ENCODE results near the gene POC1A.

POC1A gene

DNA sequence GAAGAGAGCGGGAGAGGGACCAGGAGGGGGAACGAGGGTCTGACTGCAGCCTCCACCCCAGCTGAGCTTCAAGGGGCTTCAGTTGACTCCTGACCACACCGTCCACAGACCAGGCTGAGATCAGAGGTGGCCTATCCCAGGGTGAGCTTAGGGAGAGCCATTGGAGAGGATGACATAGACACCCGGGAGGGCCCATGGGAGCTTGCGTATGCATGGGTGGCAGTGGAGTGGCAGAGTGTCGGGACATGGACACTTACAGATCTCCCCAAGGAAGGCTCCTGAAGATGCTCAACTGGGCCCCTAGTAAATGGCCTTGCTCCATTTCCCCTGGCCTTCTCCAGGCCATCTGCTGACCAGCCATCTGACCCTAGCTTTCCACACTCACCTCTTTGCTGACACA is 31.1 kb upstream of the POC1A start:
- ChIA-PET CTCF (interaction anchor here (1.2 kb wide), 1 partner anchor 12 kb away, joined by 3 read pairs; no protein-coding TSS in a partner anchor), POLR2A (interaction anchor here (0.6 to 1.0 kb wide), 2 partner anchors 12 to 26 kb away, joined by 3 read pairs; no protein-coding TSS in a partner anchor)
- TF ChIP-seq L3MBTL2 (conservative IDR thresholded peaks at IDR 0.05): no peak
- TF ChIP-seq HDGF (IDR thresholded peaks at IDR 0.05; ENCODE audit: borderline replicate concordance): no peak
- no peak for TF ChIP-seq NFRKB (IDR thresholded peaks at IDR 0.05)
- no peak for TF ChIP-seq BHLHE40 (IDR thresholded peaks at IDR 0.05; ENCODE audit: borderline replicate concordance)
- TF ChIP-seq ARNT (IDR thresholded peaks at IDR 0.05): no peak
- TF ChIP-seq SUZ12 (IDR thresholded peaks at IDR 0.05): no peak
- TF ChIP-seq ZNF384 (IDR thresholded peaks at IDR 0.05): no peak
- TF ChIP-seq FOXM1 (IDR thresholded peaks at IDR 0.05; ENCODE audit: borderline replicate concordance): no peak
- no peak for TF ChIP-seq FOXK2 (IDR thresholded peaks at IDR 0.05)
- no peak for TF ChIP-seq ELF4 (IDR thresholded peaks at IDR 0.05)
- TF ChIP-seq LEF1 (IDR thresholded peaks at IDR 0.05; ENCODE audit: borderline replicate concordance): no peak
- TF ChIP-seq TARDBP (IDR thresholded peaks at IDR 0.05): no peak
- TF ChIP-seq CTBP1 (IDR thresholded peaks at IDR 0.05; ENCODE audit: borderline replicate concordance): no peak
- TF ChIP-seq, protein P1, sequence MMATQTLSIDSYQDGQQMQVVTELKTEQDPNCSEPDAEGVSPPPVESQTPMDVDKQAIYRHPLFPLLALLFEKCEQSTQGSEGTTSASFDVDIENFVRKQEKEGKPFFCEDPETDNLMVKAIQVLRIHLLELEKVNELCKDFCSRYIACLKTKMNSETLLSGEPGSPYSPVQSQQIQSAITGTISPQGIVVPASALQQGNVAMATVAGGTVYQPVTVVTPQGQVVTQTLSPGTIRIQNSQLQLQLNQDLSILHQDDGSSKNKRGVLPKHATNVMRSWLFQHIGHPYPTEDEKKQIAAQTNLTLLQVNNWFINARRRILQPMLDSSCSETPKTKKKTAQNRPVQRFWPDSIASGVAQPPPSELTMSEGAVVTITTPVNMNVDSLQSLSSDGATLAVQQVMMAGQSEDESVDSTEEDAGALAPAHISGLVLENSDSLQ (IDR thresholded peaks at IDR 0.05): no peak
- no peak for TF ChIP-seq SP1 (IDR thresholded peaks at IDR 0.05)
- DNase-seq (ENCODE audit: extremely low spot score): no peak

DNA sequence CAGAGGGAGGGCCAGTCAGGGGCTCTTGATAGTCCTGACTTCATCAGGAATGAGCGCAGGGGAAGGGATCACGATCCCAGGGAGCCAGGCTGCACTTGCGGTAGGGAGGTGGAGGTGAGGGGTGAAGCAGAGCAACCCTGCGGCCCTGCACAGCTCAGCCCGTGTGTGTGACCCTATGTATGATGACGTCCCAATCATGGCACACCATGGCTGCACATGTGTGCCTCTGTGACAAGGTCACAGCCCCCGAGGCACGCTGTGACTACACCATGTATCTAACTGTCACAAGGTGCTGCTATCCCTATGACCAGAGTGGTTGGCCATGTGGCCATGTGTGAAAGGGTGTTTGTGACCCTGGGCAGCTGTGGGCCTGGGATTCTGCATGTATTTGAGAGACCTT is 30.5 kb upstream of the POC1A start:
- no peak for DNase-seq (ENCODE audit: extremely low spot score)
- TF ChIP-seq FOXK2 (IDR thresholded peaks at IDR 0.05): no peak
- no peak for TF ChIP-seq HDGF (IDR thresholded peaks at IDR 0.05; ENCODE audit: borderline replicate concordance)
- no peak for TF ChIP-seq CTBP1 (IDR thresholded peaks at IDR 0.05; ENCODE audit: borderline replicate concordance)
- no peak for TF ChIP-seq NFRKB (IDR thresholded peaks at IDR 0.05)
- no peak for TF ChIP-seq FOXM1 (IDR thresholded peaks at IDR 0.05; ENCODE audit: borderline replicate concordance)
- TF ChIP-seq ELF4 (IDR thresholded peaks at IDR 0.05): no peak
- no peak for TF ChIP-seq L3MBTL2 (conservative IDR thresholded peaks at IDR 0.05)
- TF ChIP-seq SP1 (IDR thresholded peaks at IDR 0.05): no peak
- no peak for TF ChIP-seq ARNT (IDR thresholded peaks at IDR 0.05)
- no peak for TF ChIP-seq BHLHE40 (IDR thresholded peaks at IDR 0.05; ENCODE audit: borderline replicate concordance)
- no peak for TF ChIP-seq TARDBP (IDR thresholded peaks at IDR 0.05)
- no peak for TF ChIP-seq FOXA1 (IDR thresholded peaks at IDR 0.05)
- TF ChIP-seq ZNF384 (IDR thresholded peaks at IDR 0.05): no peak
- no peak for TF ChIP-seq LEF1 (IDR thresholded peaks at IDR 0.05; ENCODE audit: borderline replicate concordance)
- TF ChIP-seq, protein P1 (IDR thresholded peaks at IDR 0.05): no peak
- no peak for TF ChIP-seq SUZ12 (IDR thresholded peaks at IDR 0.05)
- POLR2A ChIA-PET: interaction anchor here (1.0 kb wide), 2 partner anchors 13 kb away, joined by 3 to 4 read pairs; no protein-coding TSS in a partner anchor
- CTCF ChIA-PET: interaction anchor here (1.2 kb wide), 1 partner anchor 13 kb away, joined by 3 read pairs; no protein-coding TSS in a partner anchor

DNA sequence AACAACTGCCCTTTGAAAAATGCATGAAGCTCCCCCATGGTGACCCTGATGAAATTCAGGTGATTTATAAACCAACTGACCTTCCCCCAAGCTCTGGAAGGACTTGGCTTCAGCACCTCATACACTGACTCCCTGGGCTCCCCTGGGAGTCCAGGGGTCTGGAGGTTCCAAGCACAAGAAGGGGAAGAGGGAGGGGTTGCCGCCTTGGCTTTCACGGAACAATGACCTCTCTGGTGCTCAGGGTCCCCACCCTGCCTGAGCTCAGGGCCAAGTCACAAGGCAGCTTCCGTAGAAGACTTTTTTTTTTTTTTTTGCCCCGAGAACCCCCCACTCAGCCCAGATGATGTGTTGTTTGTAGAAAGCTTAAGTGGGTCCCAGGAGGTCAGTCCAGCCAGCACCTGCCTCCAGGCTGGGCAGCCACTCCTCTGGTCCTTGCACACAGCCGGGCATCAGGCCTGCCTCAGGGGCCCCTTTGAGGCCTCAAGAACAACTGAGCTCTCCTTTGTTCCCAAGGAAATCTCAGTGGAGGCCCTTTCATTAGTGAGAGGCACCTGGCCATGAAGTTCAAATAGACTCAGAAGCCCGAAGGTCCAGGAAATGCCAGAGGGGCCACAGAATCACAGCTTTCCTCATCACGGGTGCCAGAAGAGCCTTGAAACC is 29.7 kb upstream of the POC1A start:
- TF ChIP-seq BHLHE40 (IDR thresholded peaks at IDR 0.05; ENCODE audit: borderline replicate concordance): no peak
- no peak for TF ChIP-seq CTBP1 (IDR thresholded peaks at IDR 0.05; ENCODE audit: borderline replicate concordance)
- no peak for TF ChIP-seq ARNT (IDR thresholded peaks at IDR 0.05)
- no peak for TF ChIP-seq LEF1 (IDR thresholded peaks at IDR 0.05; ENCODE audit: borderline replicate concordance)
- no peak for TF ChIP-seq NFRKB (IDR thresholded peaks at IDR 0.05)
- no peak for TF ChIP-seq TARDBP (IDR thresholded peaks at IDR 0.05)
- TF ChIP-seq L3MBTL2 (conservative IDR thresholded peaks at IDR 0.05): no peak
- TF ChIP-seq FOXA1 (IDR thresholded peaks at IDR 0.05): no peak
- TF ChIP-seq SP1 (IDR thresholded peaks at IDR 0.05): no peak
- TF ChIP-seq ZNF384 (IDR thresholded peaks at IDR 0.05): no peak
- DNase-seq (ENCODE audit: extremely low spot score): no peak
- CTCF ChIA-PET: no interaction called here
- POLR2A ChIA-PET: interaction anchor here (0.9 to 1.0 kb wide), 2 partner anchors 13 to 30 kb away, joined by 3 to 4 read pairs; partner anchors contain the start of gene POC1A

DNA sequence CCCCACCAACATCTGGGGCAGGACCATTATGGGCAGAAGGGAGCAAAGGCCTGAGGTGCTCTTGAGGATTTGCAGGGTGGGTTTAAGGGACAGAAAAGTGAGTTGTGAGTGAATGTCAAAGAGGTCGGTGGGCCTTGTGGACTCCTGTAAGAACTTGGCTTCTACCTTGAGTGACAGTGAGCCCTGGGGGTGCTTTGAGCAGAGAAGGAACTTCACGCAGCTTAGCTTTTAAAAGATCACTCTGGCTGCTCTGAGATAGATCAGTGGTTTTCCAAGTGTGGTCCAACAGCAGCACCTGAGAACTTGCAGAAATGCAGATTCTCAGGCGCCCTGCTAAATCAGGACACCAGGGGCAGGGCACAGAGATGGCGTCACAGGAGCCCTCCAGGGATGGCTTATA is 28.5 kb upstream of the POC1A start:
- DNase-seq (ENCODE audit: extremely low spot score): no peak
- POLR2A ChIA-PET: no interaction called here
- CTCF ChIA-PET: no interaction called here
- TF ChIP-seq NFRKB (IDR thresholded peaks at IDR 0.05) (no peak), FOXM1 (IDR thresholded peaks at IDR 0.05; ENCODE audit: borderline replicate concordance) (no peak), FOXA1 (IDR thresholded peaks at IDR 0.05) (no peak), TARDBP (IDR thresholded peaks at IDR 0.05) (no peak), SP1 (IDR thresholded peaks at IDR 0.05) (no peak), LEF1 (IDR thresholded peaks at IDR 0.05; ENCODE audit: borderline replicate concordance) (no peak), SUZ12 (IDR thresholded peaks at IDR 0.05) (no peak), CTBP1 (IDR thresholded peaks at IDR 0.05; ENCODE audit: borderline replicate concordance) (no peak), L3MBTL2 (conservative IDR thresholded peaks at IDR 0.05) (no peak), ZNF384 (IDR thresholded peaks at IDR 0.05) (no peak), ELF4 (IDR thresholded peaks at IDR 0.05) (no peak), ARNT (IDR thresholded peaks at IDR 0.05) (no peak), BHLHE40 (IDR thresholded peaks at IDR 0.05; ENCODE audit: borderline replicate concordance) (no peak), HDGF (IDR thresholded peaks at IDR 0.05; ENCODE audit: borderline replicate concordance) (no peak), FOXK2 (IDR thresholded peaks at IDR 0.05) (no peak)
- TF ChIP-seq, protein P1 (IDR thresholded peaks at IDR 0.05): no peak

DNA sequence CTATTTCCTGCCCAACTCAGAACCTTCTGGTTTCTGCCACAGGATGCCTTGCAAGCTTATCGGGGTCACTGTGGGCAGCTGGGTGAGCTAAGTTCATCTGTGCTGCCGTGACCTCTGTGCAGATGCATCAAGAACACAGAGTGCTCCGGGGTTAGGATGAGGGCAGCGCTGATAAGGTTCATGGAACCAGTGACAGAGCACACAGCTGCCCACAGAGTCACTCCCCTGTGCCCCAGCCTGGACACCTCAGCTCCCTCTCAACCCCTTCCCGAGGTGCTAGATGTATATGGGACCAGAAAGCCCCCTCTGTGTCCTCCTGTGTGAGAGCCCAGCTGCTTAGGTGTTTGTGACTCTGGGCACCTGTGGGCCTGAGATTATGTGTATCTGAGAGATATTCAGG is 28.0 kb upstream of the POC1A start:
- TF ChIP-seq SP1 (IDR thresholded peaks at IDR 0.05) (no peak), L3MBTL2 (conservative IDR thresholded peaks at IDR 0.05) (no peak)
- ChIA-PET CTCF (no interaction called here), POLR2A (interaction anchor here (0.7 kb wide), 1 partner anchor 15 kb away, joined by 4 read pairs; no protein-coding TSS in a partner anchor)
- no peak for DNase-seq (ENCODE audit: extremely low spot score)

DNA sequence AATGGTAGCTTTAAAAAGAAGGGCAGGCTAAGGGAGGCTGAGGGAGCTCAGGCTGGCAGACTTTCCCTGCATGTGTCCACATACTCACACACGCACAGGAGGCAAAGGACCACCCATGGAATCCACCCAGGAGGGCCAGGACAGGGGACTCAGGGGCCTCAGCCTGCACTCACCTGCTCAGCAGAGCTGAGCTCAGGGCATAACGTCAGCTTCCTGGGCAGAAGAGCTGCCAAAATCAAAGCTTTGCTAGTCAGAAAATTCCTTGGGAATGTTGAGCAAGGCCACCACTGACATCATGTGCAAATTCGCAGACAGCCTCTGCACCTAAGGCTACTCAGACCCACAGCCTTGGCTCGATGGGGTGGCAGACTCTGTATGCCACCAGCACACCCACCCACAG is 27.3 kb upstream of the POC1A start:
- CTCF ChIA-PET: no interaction called here

More for the DNA sequence above, 27.3 kb upstream of the POC1A start:
- no peak for DNase-seq (ENCODE audit: extremely low spot score)
- TF ChIP-seq BHLHE40 (IDR thresholded peaks at IDR 0.05; ENCODE audit: borderline replicate concordance): no peak
- TF ChIP-seq FOXK2 (IDR thresholded peaks at IDR 0.05): no peak
- no peak for TF ChIP-seq ARNT (IDR thresholded peaks at IDR 0.05)
- TF ChIP-seq HDGF (IDR thresholded peaks at IDR 0.05; ENCODE audit: borderline replicate concordance): no peak
- no peak for TF ChIP-seq LEF1 (IDR thresholded peaks at IDR 0.05; ENCODE audit: borderline replicate concordance)
- TF ChIP-seq, protein P1 (IDR thresholded peaks at IDR 0.05): no peak
- no peak for TF ChIP-seq TARDBP (IDR thresholded peaks at IDR 0.05)
- no peak for TF ChIP-seq FOXM1 (IDR thresholded peaks at IDR 0.05; ENCODE audit: borderline replicate concordance)
- no peak for TF ChIP-seq SUZ12 (IDR thresholded peaks at IDR 0.05)
- POLR2A ChIA-PET: interaction anchor here (0.7 to 1.3 kb wide), 3 partner anchors 16 to 97 kb away, joined by 3 to 4 read pairs (median 3); partner anchors contain the start of gene WDR82

Measured in HEK293T (cell line).